ENCODE data around the gene ZBTB12.

- TF ChIP-seq POLR2AphosphoS5 (IDR thresholded peaks at IDR 0.05; ENCODE audit: borderline replicate concordance, low read depth, low read length) (no peak), EZH2 (IDR thresholded peaks at IDR 0.05) (no peak), FOXP2 (optimal IDR thresholded peaks at IDR 0.05; ENCODE audit: control extremely low read depth, extremely low read length, insufficient read depth) (no peak)
Observed at GRCh38 chr6:31905041-31905440, 3.2 kb upstream of the ZBTB12 start.

All from SK-N-MC (cell line).